ENCODE results near the gene ZNF827.

The ZNF827 gene, protein sequence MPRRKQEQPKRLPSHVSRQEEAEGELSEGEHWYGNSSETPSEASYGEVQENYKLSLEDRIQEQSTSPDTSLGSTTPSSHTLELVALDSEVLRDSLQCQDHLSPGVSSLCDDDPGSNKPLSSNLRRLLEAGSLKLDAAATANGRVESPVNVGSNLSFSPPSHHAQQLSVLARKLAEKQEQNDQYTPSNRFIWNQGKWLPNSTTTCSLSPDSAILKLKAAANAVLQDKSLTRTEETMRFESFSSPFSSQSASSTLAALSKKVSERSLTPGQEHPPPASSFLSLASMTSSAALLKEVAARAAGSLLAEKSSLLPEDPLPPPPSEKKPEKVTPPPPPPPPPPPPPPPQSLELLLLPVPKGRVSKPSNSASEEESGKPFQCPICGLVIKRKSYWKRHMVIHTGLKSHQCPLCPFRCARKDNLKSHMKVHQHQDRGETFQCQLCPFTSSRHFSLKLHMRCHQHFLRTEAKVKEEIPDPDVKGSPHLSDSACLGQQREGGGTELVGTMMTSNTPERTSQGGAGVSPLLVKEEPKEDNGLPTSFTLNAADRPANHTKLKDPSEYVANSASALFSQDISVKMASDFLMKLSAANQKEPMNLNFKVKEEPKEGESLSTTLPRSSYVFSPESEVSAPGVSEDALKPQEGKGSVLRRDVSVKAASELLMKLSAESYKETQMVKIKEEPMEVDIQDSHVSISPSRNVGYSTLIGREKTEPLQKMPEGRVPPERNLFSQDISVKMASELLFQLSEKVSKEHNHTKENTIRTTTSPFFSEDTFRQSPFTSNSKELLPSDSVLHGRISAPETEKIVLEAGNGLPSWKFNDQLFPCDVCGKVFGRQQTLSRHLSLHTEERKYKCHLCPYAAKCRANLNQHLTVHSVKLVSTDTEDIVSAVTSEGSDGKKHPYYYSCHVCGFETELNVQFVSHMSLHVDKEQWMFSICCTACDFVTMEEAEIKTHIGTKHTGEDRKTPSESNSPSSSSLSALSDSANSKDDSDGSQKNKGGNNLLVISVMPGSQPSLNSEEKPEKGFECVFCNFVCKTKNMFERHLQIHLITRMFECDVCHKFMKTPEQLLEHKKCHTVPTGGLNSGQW

GRCh38 chr4:145938618-145939440 is at the start of gene ZNF827:
TSS of gene ZNF827 (minus strand) at chr4:145938823. CDS start at chr4:145938407, 416 bp downstream.
- DNase-seq (ENCODE audit: low read depth in 2 of 2): peak; percentile 30 to 39

DNA sequence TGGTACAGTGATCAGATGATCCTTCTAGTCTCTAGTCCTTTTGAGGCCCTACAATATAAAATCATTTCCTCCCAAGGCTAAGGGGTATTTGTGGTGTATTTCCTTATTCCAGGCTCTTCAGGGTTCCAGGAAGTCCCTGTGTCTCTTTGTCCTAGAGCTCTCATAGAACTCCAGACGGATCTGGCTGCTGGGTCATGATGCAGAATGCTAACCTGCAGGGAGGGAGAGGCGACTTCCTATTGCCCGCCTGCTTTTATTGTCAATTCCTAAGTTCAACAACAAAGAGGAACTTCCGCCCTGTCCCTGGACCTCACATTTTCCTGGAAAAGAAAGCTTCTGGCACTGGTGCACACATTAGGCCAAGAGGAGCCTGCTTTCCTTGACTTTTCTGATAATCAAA is 45.9 kb upstream of the ZNF827 start:
- DNase-seq (ENCODE audit: low read depth in 2 of 2): no peak

- no peak for DNase-seq (ENCODE audit: low read depth in 2 of 2)
These were observed 44.2 kb upstream of the ZNF827 start for GRCh38 chr4:145982791-145983190.

DNA sequence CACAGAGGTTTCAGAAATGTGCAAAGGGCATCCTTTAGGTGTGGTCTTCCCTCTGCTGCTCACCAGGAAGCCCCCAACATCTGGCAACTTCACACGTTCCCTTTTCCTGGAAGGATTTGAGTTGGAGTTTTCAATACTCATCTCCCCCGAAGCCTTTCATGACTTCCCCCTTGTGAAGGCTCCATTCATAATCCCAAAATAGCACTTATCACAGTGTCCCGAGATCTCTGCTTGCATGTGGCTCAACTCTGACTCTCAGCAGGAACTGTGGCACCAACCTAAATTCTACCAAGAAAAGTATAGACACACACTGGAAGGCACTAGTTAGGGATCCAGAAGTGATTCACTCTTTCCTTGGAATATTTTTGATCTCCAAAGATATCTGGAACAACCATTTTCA is 40.5 kb upstream of the ZNF827 start:
- DNase-seq (ENCODE audit: low read depth in 2 of 2): no peak

- no peak for DNase-seq (ENCODE audit: low read depth in 2 of 2)
These were observed 38.1 kb upstream of the ZNF827 start for GRCh38 chr4:145976680-145977079.

DNA sequence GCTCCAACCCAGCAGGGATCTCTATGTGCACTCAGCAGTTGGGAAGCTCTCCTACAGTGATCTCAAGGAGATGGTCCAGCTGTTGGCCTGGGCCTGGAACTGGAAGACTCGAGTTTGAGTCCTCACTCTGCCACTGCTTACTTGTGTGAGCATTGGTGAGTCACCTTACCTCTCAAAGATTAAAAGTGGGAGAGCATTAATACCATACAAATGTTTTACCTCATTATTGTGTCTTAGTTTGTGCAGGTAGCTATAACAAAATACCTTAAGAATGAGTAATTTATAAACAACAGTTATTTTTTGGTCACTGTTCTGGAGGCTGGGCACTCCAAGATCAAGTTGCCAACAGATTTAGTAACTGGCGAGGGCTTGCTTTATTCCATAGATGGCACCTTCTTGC is 21.4 kb upstream of the ZNF827 start:
- no peak for DNase-seq (ENCODE audit: low read depth in 2 of 2)

GRCh38 chr4:145957302-145957701 is 18.7 kb upstream of the ZNF827 start:
- no peak for DNase-seq (ENCODE audit: low read depth in 2 of 2)

DNA sequence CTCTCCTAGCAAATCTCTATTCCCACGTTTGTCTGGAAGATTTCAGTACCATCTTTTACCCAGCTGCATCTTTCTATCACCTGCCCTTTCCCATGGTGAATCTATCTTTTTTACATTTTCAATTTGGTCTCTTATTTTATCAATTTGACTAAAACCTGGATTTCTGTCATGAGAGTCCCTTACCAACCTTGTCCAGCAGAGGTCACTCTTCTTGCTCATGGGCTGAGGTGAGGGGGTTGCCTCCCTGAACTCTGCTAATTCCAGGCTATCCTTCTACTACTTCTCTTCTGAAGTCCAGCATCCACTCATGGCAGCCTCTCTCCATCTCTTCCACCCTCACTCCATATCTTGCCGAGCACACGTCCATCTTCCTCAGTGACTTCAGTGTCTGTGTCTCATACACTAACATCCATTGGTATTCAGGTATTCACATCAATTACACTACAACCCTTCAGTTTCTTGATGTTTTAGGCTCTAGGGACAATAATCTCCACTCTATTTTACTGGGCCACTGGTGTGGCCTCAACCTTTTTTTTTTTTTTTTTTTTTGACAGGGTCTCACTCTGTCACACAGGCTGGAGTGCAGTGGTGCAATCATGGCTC is 17.8 kb upstream of the ZNF827 start:
- peak in 1 of 2 donors; percentile 41 for DNase-seq (ENCODE audit: low read depth in 2 of 2)

GRCh38 chr4:145954924-145955339 is 16.3 kb upstream of the ZNF827 start:
- DNase-seq (ENCODE audit: low read depth in 2 of 2): no peak

GRCh38 chr4:145951931-145952330 is 13.3 kb upstream of the ZNF827 start:
- DNase-seq (ENCODE audit: low read depth in 2 of 2): no peak

- DNase-seq (ENCODE audit: low read depth in 2 of 2): no peak
These were observed 7.0 kb upstream of the ZNF827 start for GRCh38 chr4:145945431-145946155.

GRCh38 chr4:145944886-145945285 is 6.3 kb upstream of the ZNF827 start:
- DNase-seq (ENCODE audit: low read depth in 2 of 2): no peak

DNA sequence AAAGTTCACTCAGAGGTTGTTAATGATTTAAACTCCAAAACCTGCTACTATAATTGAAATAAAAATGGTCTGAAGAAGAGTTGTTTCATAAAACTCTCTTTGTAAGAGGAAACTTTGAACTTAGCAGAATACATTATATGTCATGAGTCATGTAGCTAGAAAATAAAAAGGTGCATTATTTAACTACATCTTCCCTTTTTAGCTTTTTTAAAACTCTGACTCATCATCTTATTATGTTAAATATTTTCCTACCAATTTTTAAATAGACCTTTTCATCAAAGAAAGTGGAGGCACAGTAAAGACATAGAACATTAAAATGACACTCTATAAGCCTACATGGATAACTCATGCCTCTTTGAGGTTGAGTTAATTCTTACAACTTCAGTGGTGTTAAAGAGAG is 1.2 kb upstream of the ZNF827 start:
- no peak for DNase-seq (ENCODE audit: low read depth in 2 of 2)

DNA sequence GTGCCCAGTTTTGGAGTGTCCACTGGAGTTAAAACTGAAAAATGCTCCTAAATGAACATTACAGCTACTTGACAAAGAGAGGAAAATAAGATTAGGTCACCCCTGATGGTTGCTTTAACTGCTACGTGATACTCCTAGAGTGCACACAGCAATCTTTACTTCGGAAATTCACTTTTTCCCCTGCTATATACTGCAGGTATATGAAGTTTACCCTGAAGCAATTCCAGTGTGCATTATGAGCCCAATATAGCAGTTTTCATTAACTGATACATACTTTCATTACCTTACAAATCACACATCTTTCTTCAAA is 773 bp upstream of the ZNF827 start:
- no peak for DNase-seq (ENCODE audit: low read depth in 2 of 2)

- DNase-seq (ENCODE audit: low read depth in 2 of 2): peak; percentile 19 to 41
These were observed 532 bp downstream of the ZNF827 start for GRCh38 chr4:145937971-145938611.

DNA sequence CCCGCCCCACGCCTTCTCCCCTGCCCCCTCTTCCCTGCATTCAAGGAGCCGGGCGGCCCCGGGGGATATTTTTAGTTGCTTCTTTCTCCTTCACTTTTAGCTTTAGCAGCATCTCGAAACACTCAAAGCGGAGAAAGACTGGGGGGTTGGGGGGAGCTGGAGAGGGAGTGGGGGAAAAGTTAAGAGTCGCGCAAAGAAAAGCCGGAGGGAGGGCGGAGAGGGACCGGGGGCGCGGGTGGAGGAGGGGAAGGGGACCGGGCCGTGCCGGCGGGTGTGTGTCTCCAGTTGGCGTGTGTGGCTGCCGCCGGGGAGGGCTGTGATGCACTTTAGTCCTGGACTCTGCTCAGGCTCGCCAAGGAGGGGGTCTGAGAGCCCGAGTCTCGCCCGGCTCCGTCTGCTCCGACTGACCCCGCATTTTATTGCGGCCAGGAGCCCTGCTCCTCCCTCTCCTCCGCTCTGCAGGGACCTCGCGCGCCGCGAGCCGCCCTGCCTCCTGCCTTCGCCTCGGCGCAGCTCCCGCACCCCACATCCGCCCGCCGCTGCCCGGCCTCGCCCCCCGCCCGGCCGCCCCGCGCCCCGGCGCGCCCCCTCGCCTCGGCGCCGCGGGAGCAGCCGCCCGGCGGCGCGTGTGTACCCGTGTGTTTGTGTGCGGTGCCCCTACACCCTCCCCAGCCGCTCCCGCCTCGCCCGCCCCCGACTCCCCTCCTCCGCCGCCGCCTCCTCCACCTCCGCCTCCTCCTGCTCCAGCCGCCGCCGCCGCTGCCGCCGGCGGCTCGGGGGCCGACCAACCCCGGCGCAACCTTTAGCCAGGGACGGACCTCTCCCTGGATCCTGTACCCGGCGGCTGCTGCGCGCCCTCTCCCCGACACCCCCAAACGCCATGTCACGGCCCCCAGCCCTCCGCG is 1.4 kb downstream of the ZNF827 start:
- DNase-seq (ENCODE audit: low read depth in 2 of 2): peak; percentile 35 to 47

DNA sequence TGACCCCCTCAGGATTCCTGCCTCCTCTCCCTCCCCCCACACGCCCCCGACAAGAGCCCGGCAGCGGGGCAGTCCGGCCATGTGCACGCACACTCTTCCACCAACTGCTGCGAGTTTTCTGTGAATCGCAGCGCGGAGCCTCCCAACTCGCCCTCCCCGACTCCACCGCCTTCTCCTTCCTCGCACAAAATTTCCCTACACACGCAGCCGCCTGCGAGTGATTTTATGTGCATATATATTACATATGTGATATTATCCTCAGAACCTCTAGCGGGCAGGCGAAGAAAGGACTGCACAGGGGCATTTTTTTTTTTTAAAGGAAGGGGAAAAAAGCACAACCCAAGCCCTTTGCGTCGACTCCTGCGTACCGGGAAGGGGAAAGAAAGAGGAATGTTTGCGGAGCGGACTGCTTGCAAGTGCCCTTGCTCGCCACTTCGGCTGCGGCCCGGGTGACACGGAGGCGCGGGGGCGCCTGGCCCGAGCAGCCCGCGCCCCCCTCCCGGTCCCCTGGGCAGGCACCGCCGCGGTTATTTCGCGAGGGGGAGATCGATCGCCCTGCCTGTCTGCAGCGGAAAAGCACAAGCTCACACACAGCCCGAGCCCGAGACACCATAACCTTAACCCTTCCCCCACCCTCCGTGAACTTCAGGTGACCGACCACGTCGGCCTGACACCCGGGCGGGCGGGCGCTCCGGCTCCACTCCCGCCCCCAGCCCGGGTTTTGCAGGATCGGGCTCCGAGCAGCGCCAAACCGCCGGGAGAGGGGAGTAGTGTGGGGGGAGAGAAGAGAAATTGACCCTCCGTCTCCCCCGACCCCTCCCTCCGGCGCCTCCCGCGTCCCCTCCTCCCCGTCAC is 2.3 kb downstream of the ZNF827 start:
- peak; percentile 38 to 48 for DNase-seq (ENCODE audit: low read depth in 2 of 2)
